ENCODE data around the gene TSPAN8. TPM values are rescaled to one million over a fixed set of nuclear protein-coding genes. Genes with fewer than 3 reads are reported as not detected.

The TSPAN8 gene
- total and polyA plus RNA-seq, 2 experiments from 2014 or later = not detected

DNA sequence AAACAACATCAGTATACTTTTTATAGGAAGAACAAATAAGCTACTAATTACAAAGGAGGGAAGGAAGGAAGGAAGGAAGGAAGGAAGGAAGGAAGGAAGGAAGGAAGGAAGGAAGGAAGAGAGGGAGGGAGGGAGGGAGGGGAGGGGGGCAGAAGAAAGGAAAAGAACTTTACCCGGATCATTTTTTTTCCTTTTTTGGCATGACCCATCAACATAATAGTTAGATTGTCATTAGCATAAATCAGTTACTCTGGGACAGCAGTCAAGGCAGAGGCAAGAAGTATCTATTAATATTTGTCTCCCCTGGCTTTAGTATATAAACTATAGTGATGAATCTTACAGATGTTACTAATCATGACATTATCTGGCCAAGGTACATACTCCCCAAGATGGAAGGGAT, 35.2 kb upstream of the TSPAN8 start:
- TF ChIP-seq, protein P1, sequence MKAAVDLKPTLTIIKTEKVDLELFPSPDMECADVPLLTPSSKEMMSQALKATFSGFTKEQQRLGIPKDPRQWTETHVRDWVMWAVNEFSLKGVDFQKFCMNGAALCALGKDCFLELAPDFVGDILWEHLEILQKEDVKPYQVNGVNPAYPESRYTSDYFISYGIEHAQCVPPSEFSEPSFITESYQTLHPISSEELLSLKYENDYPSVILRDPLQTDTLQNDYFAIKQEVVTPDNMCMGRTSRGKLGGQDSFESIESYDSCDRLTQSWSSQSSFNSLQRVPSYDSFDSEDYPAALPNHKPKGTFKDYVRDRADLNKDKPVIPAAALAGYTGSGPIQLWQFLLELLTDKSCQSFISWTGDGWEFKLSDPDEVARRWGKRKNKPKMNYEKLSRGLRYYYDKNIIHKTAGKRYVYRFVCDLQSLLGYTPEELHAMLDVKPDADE (IDR thresholded peaks at IDR 0.05) = no peak
- TF ChIP-seq EZH2 (IDR thresholded peaks at IDR 0.05; ENCODE audit: low read depth, unreplicated experiment) (no peak), CREB1 (CRISPR knock-in tag; IDR thresholded peaks at IDR 0.05; ENCODE audit: low read depth) (no peak), POLR2AphosphoS5 (IDR thresholded peaks at IDR 0.05; ENCODE audit: low read depth) (no peak), JUNB (IDR thresholded peaks at IDR 0.05; ENCODE audit: unreplicated experiment) (no peak), EZH2phosphoT487 (IDR thresholded peaks at IDR 0.05; ENCODE audit: unreplicated experiment) (no peak), ZNF331 (CRISPR knock-in tag; IDR thresholded peaks at IDR 0.05; ENCODE audit: low read depth) (no peak), NANOG (IDR thresholded peaks at IDR 0.05; ENCODE audit: borderline replicate concordance) (no peak), STAT1 (IDR thresholded peaks at IDR 0.05; ENCODE audit: unreplicated experiment) (no peak), ZNF462 (CRISPR knock-in tag; IDR thresholded peaks at IDR 0.05) (no peak), ZNF114 (CRISPR knock-in tag; IDR thresholded peaks at IDR 0.05) (no peak)
- TF ChIP-seq, protein P2, sequence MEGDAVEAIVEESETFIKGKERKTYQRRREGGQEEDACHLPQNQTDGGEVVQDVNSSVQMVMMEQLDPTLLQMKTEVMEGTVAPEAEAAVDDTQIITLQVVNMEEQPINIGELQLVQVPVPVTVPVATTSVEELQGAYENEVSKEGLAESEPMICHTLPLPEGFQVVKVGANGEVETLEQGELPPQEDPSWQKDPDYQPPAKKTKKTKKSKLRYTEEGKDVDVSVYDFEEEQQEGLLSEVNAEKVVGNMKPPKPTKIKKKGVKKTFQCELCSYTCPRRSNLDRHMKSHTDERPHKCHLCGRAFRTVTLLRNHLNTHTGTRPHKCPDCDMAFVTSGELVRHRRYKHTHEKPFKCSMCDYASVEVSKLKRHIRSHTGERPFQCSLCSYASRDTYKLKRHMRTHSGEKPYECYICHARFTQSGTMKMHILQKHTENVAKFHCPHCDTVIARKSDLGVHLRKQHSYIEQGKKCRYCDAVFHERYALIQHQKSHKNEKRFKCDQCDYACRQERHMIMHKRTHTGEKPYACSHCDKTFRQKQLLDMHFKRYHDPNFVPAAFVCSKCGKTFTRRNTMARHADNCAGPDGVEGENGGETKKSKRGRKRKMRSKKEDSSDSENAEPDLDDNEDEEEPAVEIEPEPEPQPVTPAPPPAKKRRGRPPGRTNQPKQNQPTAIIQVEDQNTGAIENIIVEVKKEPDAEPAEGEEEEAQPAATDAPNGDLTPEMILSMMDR (conservative IDR thresholded peaks at IDR 0.05; ENCODE audit: low read depth in 2 of 2) = no peak
- TF ChIP-seq, protein P3, sequence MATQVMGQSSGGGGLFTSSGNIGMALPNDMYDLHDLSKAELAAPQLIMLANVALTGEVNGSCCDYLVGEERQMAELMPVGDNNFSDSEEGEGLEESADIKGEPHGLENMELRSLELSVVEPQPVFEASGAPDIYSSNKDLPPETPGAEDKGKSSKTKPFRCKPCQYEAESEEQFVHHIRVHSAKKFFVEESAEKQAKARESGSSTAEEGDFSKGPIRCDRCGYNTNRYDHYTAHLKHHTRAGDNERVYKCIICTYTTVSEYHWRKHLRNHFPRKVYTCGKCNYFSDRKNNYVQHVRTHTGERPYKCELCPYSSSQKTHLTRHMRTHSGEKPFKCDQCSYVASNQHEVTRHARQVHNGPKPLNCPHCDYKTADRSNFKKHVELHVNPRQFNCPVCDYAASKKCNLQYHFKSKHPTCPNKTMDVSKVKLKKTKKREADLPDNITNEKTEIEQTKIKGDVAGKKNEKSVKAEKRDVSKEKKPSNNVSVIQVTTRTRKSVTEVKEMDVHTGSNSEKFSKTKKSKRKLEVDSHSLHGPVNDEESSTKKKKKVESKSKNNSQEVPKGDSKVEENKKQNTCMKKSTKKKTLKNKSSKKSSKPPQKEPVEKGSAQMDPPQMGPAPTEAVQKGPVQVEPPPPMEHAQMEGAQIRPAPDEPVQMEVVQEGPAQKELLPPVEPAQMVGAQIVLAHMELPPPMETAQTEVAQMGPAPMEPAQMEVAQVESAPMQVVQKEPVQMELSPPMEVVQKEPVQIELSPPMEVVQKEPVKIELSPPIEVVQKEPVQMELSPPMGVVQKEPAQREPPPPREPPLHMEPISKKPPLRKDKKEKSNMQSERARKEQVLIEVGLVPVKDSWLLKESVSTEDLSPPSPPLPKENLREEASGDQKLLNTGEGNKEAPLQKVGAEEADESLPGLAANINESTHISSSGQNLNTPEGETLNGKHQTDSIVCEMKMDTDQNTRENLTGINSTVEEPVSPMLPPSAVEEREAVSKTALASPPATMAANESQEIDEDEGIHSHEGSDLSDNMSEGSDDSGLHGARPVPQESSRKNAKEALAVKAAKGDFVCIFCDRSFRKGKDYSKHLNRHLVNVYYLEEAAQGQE (IDR thresholded peaks at IDR 0.05; ENCODE audit: unreplicated experiment) = no peak
- Mint-ChIP-seq H3K27ac (peak overlapping the region; percentile 63), H3K4me1 (peaks cover 40% of the 10 kb centered on the region), H3K36me3 (ENCODE audit: low read depth) (no peaks in the 10 kb centered on the region), H3K9me3 (no peaks in the 10 kb centered on the region), H3K27me3 (ENCODE audit: insufficient read depth, low read depth, poor library complexity) (peaks cover 4% of the 10 kb centered on the region), H3K4me3 (no peak overlapping the region)
- Histone ChIP-seq H3K36me3 (ENCODE audit: insufficient read depth) (no peaks in the 10 kb centered on the region), H3K4me2 (no peak overlapping the region), H3K27ac (ENCODE audit: low read depth) (no peak overlapping the region), H3K9me2 (ENCODE audit: insufficient read depth) (0 out of 2 replicates have a peak, but pooled peaks cover 5% of the 10 kb centered on the region), H3K4me3 (no peak overlapping the region), H3K27me3 (ENCODE audit: insufficient read depth) (no peaks in the 10 kb centered on the region), H3K79me2 (replicated peaks; ENCODE audit: insufficient read depth) (no peaks in the 10 kb centered on the region), H2AFZ (no peak overlapping the region), H4K20me1 (replicated peaks; ENCODE audit: insufficient read depth) (no peaks in the 10 kb centered on the region), H3K4me1 (ENCODE audit: insufficient read depth) (peaks cover 46% of the 10 kb centered on the region), H3F3A (replicated peaks; ENCODE audit: low read depth) (no peaks in the 10 kb centered on the region)
- DNase-seq (ENCODE audit: low spot score) (no peak), ATAC-seq (no peak)

All from GM23338 (cell line).